ENCODE measurements around the gene ADAM12.

- TF ChIP-seq CTCF (conservative IDR thresholded peaks at IDR 0.05; ENCODE audit: low read depth in 2 of 2) (no peak), EZH2 (IDR thresholded peaks at IDR 0.05; ENCODE audit: low read depth, unreplicated experiment) (no peak), REST (IDR thresholded peaks at IDR 0.05; ENCODE audit: unreplicated experiment) (no peak), EZH2phosphoT487 (IDR thresholded peaks at IDR 0.05; ENCODE audit: unreplicated experiment) (no peak), ETS1 (IDR thresholded peaks at IDR 0.05) (no peak), JUNB (IDR thresholded peaks at IDR 0.05; ENCODE audit: unreplicated experiment) (no peak), POLR2AphosphoS5 (IDR thresholded peaks at IDR 0.05; ENCODE audit: low read depth) (no peak), CREB1 (CRISPR knock-in tag; IDR thresholded peaks at IDR 0.05; ENCODE audit: low read depth) (no peak)
These were observed 142.8 kb downstream of the ADAM12 start for GRCh38 chr10:126245501-126245900.
